ENCODE results near the gene POR.

- TF ChIP-seq CTCF (IDR thresholded peaks at IDR 0.05; ENCODE audit: low read depth, low read length) (no peak), POLR2A (IDR thresholded peaks at IDR 0.05; ENCODE audit: extremely low read depth, insufficient read length) (no peak), MAX (IDR thresholded peaks at IDR 0.05; ENCODE audit: low read depth, low read length) (no peak)
Observed at GRCh38 chr7:75957021-75957736, 42.2 kb downstream of the POR start.
